MCF 10A (cell line): ENCODE data around the gene DDX56. TPM values are rescaled to one million over a fixed set of nuclear protein-coding genes. Genes with fewer than 3 reads are reported as not detected.

ENCODE experiments used
- BruUV-seq: library from RNA; stranded (reverse); fragments of 400-500 nt; replicated peaks from 2 replicates; lab custom pipeline; 2021; lab: Mats Ljungman, UMichigan
- CTCF ChIA-PET: fragments of 300-600 bp; sonication (Branson Sonifier 250); formaldehyde crosslinking; extraction: SDS; loops from one replicate; lab custom pipeline; 2021; ENCODE audit warnings: antibody characterized with exemption, inconsistent platforms; lab: Yijun Ruan, JAX
- POLR2A ChIA-PET: fragments of 300-600, 350-650 bp; sonication (Branson Sonifier 250); formaldehyde crosslinking; extraction: SDS; loops from one replicate; lab custom pipeline; 2020; ENCODE audit warnings: antibody characterized with exemption, inconsistent platforms; lab: Yijun Ruan, JAX
- DNase-seq: peaks from one replicate; pipeline ENCODE4 v3.0.0-alpha.2; 2018; ENCODE audit not compliant: unreplicated experiment
- H3K27ac Mint-ChIP-seq: one replicate; pipeline ENCODE4 v1.8.0; 2022; ENCODE audit warnings: mild to moderate bottlenecking, low read depth, mixed read lengths; ENCODE audit not compliant: unreplicated experiment
- H3K27me3 Mint-ChIP-seq: one replicate; pipeline ENCODE4 v1.8.0; 2022; ENCODE audit warnings: mixed read lengths; ENCODE audit not compliant: insufficient read depth, unreplicated experiment
- H3K36me3 Mint-ChIP-seq: one replicate; pipeline ENCODE4 v1.8.0; 2022; ENCODE audit warnings: mild to moderate bottlenecking, moderate library complexity, mixed read lengths; ENCODE audit not compliant: insufficient read depth, unreplicated experiment
- H3K4me1 Mint-ChIP-seq: one replicate; pipeline ENCODE4 v1.8.0; 2022; ENCODE audit warnings: mixed read lengths; ENCODE audit not compliant: insufficient read depth, unreplicated experiment
- H3K4me3 Mint-ChIP-seq: one replicate; pipeline ENCODE4 v1.8.0; 2022; ENCODE audit warnings: mild to moderate bottlenecking, moderate library complexity, mixed read lengths; ENCODE audit not compliant: unreplicated experiment
- H3K9me3 Mint-ChIP-seq: one replicate; pipeline ENCODE4 v1.8.0; 2022; ENCODE audit warnings: mixed read lengths; ENCODE audit not compliant: unreplicated experiment
- CTCF ChIP-seq: fragments of 200-600 bp; IDR thresholded peaks from one replicate; pipeline ENCODE4 v1.8.0; 2022; ENCODE audit warnings: antibody characterized with exemption, mild to moderate bottlenecking; ENCODE audit not compliant: unreplicated experiment
- intact Hi-C: fragments of 100-400 bp; cut with micrococcal nuclease; formaldehyde crosslinking; loops from 2 replicates; pipeline ENCODE4 v1.14.1; 2022
- total RNA-seq: library from RNA; stranded (reverse); gene quantifications from 2 replicates; pipeline ENCODE4 v1.2.3, GENCODE V29; 2022

DDX56 gene
- total RNA-seq, 1 experiment from 2014 or later: 104 TPM

GRCh38 chr7:44595934-44596635 lies 22.4 kb upstream of the DDX56 start:
- no peak overlapping the region for H3K4me3 Mint-ChIP-seq
- DNase-seq: no peak
- no peaks in the 10 kb centered on the region for H3K36me3 Mint-ChIP-seq
- TF ChIP-seq CTCF: no peak
- ChIA-PET CTCF (no interaction called here), POLR2A (interaction anchor here (0.9 to 1.9 kb wide), 3 partner anchors 10 to 14 kb away, joined by 3 to 5 read pairs (median 4); partner anchors contain the start of genes OGDH and TMED4)
- H3K27me3 Mint-ChIP-seq: peaks cover 8% of the 10 kb centered on the region
- no peaks in the 10 kb centered on the region for H3K4me1 Mint-ChIP-seq
- H3K27ac Mint-ChIP-seq: no peak overlapping the region
- no peaks in the 10 kb centered on the region for H3K9me3 Mint-ChIP-seq
- intact Hi-C loops: no loop called here
- BruUV-seq: no TSS peak

DNA sequence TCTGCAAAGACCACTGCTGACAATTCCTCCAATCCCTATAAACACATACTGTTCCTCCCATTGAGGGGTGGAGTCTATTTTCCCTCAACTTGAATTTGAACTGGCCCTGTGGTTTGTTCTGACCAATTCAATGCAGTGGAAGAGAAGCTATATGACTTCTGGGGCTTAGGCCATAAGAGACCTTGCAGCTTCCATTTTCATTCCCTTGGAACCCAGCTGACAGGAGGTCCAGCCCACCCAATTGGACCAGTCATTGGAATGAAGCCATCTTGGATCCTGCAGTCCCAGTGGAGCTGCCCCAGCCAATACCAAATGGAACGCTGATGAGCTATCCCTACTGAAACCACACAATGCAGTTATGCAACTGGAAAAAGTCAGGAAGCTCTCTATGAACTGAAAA lies 17.2 kb upstream of the DDX56 start:
- no peak for TF ChIP-seq CTCF
- CTCF ChIA-PET: interaction anchor here (1.2 to 3.1 kb wide), 2 partner anchors 256 to 545 kb away, joined by 5 to 16 read pairs; no protein-coding TSS in a partner anchor
- POLR2A ChIA-PET: interaction anchor here (0.5 to 2.3 kb wide), 4 partner anchors 8 to 207 kb away, joined by 3 to 14 read pairs (median 3); partner anchors contain the start of genes OGDH and TMED4
- no TSS peak for BruUV-seq
- Mint-ChIP-seq H3K9me3 (no peaks in the 10 kb centered on the region), H3K36me3 (no peaks in the 10 kb centered on the region), H3K27me3 (peaks cover 8% of the 10 kb centered on the region), H3K4me1 (peaks cover 7% of the 10 kb centered on the region), H3K27ac (no peak overlapping the region), H3K4me3 (no peak overlapping the region)
- intact Hi-C loops: no loop called here
- no peak for DNase-seq

- intact Hi-C loops: loop anchor here (1.0 to 5.0 kb wide), 5 partner anchors 159 to 548 kb away; partner anchors contain the start of genes PPIA and ZMIZ2
- DNase-seq: peak; percentile 76
- Mint-ChIP-seq H3K9me3 (no peaks in the 10 kb centered on the region), H3K4me1 (peaks cover 7% of the 10 kb centered on the region), H3K27me3 (peaks cover 6% of the 10 kb centered on the region), H3K4me3 (no peak overlapping the region), H3K36me3 (no peaks in the 10 kb centered on the region), H3K27ac (no peak overlapping the region)
- CTCF ChIA-PET: interaction anchor here (0.6 to 1.0 kb wide), 9 partner anchors 13 to 547 kb away, joined by 3 to 7 read pairs (median 4); partner anchors contain the start of genes NACAD and OGDH
- no TSS peak for BruUV-seq
- peak; percentile 72 for TF ChIP-seq CTCF
- POLR2A ChIA-PET: interaction anchor here (0.7 to 1.3 kb wide), 5 partner anchors 15 to 259 kb away, joined by 3 to 13 read pairs (median 3); partner anchors contain the start of gene H2AZ2
These were observed 14.4 kb upstream of the DDX56 start for GRCh38 chr7:44587843-44588711.
